Ascending aorta (tissue), 2 donors: ENCODE measurements around the gene CAMTA1. TPM values are rescaled to one million over a fixed set of nuclear protein-coding genes. Genes with fewer than 3 reads are reported as not detected.

Experiments
- DNase-seq, 2 donors: peaks; one replicate each; pipeline ENCODE4 v3.0.0-alpha.2; 2019; ENCODE audit warnings: low spot score in 2 of 2
- H3K27ac ChIP-seq, 2 donors: fragments of 200-600 bp; sonication (generic); one replicate each; pipeline ENCODE4 v1.5.1; 2016 to 2017; ENCODE audit warnings: mild to moderate bottlenecking in 1 of 2
- H3K27me3 ChIP-seq: fragments of 200-600 bp; sonication (generic); one replicate; pipeline ENCODE4 v1.5.1; 2017
- H3K36me3 ChIP-seq, 2 donors: fragments of 200-600 bp; sonication (generic); one replicate each; pipeline ENCODE4 v1.5.1; 2016
- H3K4me1 ChIP-seq, 2 donors: fragments of 200-600 bp; sonication (generic); one replicate each; pipeline ENCODE4 v1.5.1; 2016 to 2017; ENCODE audit warnings: mild to moderate bottlenecking in 1 of 2
- H3K4me3 ChIP-seq, 2 donors: fragments of 200-600 bp; sonication (generic); one replicate each; pipeline ENCODE4 v1.5.1; 2016 to 2017; ENCODE audit warnings: mild to moderate bottlenecking in 1 of 2
- H3K9me3 ChIP-seq, 2 donors: fragments of 200-600 bp; sonication (generic); one replicate each; pipeline ENCODE4 v1.5.1; 2016
- intact Hi-C: fragments of 100-400 bp; cut with DNase I; formaldehyde crosslinking; loops from one replicate; pipeline ENCODE4 v1.15.1; 2023
- total RNA-seq: library from RNA; depleted of rRNA; stranded (reverse); fragments of >200 nt; gene quantifications from one replicate; pipeline ENCODE4 v1.1.0, GENCODE V29; 2016
- TF ChIP-seq, protein P1 (sequence below), 3 experiments: fragments of 200-600 bp in 2 of 3; fragments of 450-650 bp in 1 of 3; sonication (generic) in 2 of 3; IDR thresholded peaks; one replicate each; pipeline ENCODE4 v1.5.1; 2016 to 2019; ENCODE audit warnings: antibody characterized with exemption in 3 of 3, mild to moderate bottlenecking in 1 of 3, moderate library complexity in 1 of 3

The CAMTA1 gene
- total RNA-seq, 1 donor from 2014 or later, result 53.3 TPM

DNA sequence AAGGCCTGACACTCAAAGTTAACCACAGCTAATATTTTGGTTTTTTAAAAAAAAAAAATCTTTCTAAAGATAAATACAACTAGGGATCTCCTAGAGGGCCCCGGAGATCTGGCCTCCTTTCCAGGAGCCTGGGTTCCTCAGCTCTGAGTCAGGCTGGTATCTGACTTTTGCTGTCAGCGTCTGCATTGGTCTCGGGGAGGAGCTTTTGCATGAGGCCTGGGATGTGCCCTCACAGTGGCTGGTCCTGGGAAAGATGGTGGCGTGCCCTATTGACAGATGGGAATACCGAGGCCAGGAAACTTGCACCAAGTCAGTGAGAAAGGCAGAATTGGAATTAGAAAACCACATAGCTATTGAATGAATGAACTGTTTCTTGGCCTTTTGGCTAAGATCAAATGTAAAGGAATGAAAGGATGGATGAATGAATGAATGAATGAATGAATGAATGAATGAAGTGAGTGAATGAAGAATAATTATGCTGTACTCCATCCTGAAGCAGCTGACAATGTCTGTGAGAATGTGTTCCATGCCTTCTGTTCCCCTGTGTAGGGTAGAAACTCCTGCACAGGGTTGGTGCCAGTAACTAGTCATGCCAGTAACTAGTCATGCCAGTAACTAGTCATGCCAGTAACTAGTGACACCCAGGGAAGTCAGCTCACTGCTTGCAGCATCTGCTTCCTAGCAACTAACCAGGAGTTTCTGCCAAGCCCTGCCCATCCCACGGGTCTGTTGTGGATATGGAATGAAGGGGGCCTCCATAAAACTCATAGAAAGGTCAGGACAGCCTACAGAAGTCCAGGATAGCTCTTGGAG is 743.3 kb downstream of the CAMTA1 start:
- TF ChIP-seq, protein P1, sequence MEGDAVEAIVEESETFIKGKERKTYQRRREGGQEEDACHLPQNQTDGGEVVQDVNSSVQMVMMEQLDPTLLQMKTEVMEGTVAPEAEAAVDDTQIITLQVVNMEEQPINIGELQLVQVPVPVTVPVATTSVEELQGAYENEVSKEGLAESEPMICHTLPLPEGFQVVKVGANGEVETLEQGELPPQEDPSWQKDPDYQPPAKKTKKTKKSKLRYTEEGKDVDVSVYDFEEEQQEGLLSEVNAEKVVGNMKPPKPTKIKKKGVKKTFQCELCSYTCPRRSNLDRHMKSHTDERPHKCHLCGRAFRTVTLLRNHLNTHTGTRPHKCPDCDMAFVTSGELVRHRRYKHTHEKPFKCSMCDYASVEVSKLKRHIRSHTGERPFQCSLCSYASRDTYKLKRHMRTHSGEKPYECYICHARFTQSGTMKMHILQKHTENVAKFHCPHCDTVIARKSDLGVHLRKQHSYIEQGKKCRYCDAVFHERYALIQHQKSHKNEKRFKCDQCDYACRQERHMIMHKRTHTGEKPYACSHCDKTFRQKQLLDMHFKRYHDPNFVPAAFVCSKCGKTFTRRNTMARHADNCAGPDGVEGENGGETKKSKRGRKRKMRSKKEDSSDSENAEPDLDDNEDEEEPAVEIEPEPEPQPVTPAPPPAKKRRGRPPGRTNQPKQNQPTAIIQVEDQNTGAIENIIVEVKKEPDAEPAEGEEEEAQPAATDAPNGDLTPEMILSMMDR (IDR thresholded peaks at IDR 0.05), result no peak
- intact Hi-C loops, result no loop called here
- Histone ChIP-seq H3K4me1 (no peaks in the 10 kb centered on the region), H3K4me3 (no peak overlapping the region), H3K27me3 (no peaks in the 10 kb centered on the region), H3K9me3 (no peaks in the 10 kb centered on the region), H3K36me3 (no peaks in the 10 kb centered on the region), H3K27ac (no peak overlapping the region)
- no peak for DNase-seq

- H3K9me3 ChIP-seq, result no peaks in the 10 kb centered on the region
- DNase-seq, result no peak
- H3K27ac ChIP-seq, result no peak overlapping the region
- intact Hi-C loops, result no loop called here
- TF ChIP-seq, protein P1 (IDR thresholded peaks at IDR 0.05), result no peak
- H3K4me1 ChIP-seq, result no peaks in the 10 kb centered on the region
- H3K36me3 ChIP-seq, result no peaks in the 10 kb centered on the region
- no peaks in the 10 kb centered on the region for H3K27me3 ChIP-seq
- no peak overlapping the region for H3K4me3 ChIP-seq
Observed at GRCh38 chr1:7529917-7530316, 744.7 kb downstream of the CAMTA1 start.

DNA sequence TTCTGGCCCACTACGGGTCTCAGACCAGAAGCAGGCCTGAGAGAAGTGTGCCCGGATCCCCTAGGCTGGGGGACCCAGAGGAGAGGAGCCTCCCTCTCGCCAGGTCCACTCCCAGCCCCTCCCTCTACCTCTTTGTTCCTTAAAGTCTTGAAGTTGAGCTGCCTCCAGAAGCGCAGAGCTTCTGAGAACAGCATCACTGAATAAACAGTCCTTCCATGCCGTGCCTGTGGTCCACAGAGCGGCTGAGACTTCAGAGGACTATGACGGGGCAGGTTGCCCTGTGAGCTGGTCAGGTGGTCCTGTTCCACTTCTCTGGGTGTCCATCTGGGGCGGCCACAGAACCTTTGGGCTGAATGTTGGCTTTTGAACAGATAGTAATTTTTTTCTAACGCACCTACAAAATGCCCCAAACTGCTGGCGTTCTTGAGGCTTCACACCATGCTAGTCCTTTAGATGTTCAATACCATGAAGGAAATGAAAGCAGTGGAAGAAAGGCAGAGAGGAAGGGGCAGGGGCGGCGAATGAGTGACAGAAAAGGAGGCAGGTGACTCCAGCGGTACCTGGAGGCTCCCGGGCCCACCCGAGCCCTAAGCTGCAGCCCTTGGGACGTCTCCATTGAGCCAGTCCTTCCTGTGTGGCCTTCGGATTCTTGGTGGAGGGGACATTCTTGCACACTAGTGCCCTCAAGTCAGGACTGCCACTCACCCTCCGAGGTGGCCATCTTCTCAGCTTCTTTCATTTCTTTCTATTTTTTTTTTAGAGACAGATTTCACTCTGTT is 746.5 kb downstream of the CAMTA1 start:
- no peak overlapping the region for H3K4me3 ChIP-seq
- TF ChIP-seq, protein P1 (IDR thresholded peaks at IDR 0.05), result no peak
- no peak overlapping the region for H3K27ac ChIP-seq
- intact Hi-C loops, result no loop called here
- no peaks in the 10 kb centered on the region for H3K4me1 ChIP-seq
- no peaks in the 10 kb centered on the region for H3K9me3 ChIP-seq
- DNase-seq, result no peak
- no peaks in the 10 kb centered on the region for H3K36me3 ChIP-seq
- no peaks in the 10 kb centered on the region for H3K27me3 ChIP-seq

GRCh38 chr1:7533006-7533405 is 747.8 kb downstream of the CAMTA1 start:
- H3K27me3 ChIP-seq, result no peaks in the 10 kb centered on the region
- TF ChIP-seq, protein P1 (IDR thresholded peaks at IDR 0.05), result no peak
- no peak overlapping the region for H3K4me3 ChIP-seq
- no peaks in the 10 kb centered on the region for H3K4me1 ChIP-seq
- intact Hi-C loops, result no loop called here
- DNase-seq, result no peak
- H3K27ac ChIP-seq, result no peak overlapping the region
- H3K36me3 ChIP-seq, result no peaks in the 10 kb centered on the region
- H3K9me3 ChIP-seq, result no peaks in the 10 kb centered on the region

- no peak for DNase-seq
- Histone ChIP-seq H3K4me3 (no peak overlapping the region), H3K4me1 (no peaks in the 10 kb centered on the region), H3K36me3 (no peaks in the 10 kb centered on the region), H3K27ac (no peak overlapping the region), H3K27me3 (no peaks in the 10 kb centered on the region), H3K9me3 (no peaks in the 10 kb centered on the region)
- TF ChIP-seq, protein P1 (IDR thresholded peaks at IDR 0.05), result no peak
- intact Hi-C loops, result no loop called here
Observed at GRCh38 chr1:7534061-7534825, 749.0 kb downstream of the CAMTA1 start.
